Astrocyte (in vitro differentiated cells and primary cell): ENCODE measurements around the gene TMEM272. TPM values are rescaled to one million over a fixed set of nuclear protein-coding genes. Genes with fewer than 3 reads are reported as not detected.

Experiments used
- DNase-seq: peaks from one replicate; pipeline ENCODE4 v3.0.0-alpha.2; 2010; ENCODE audit warnings: low read depth
- FAIRE-seq: peaks from 2 replicates; lab custom pipeline; 2011; peaks lifted over from hg19 to GRCh38; lab: Jason Lieb, UNC
- H2AFZ ChIP-seq: 2 replicates; pipeline ENCODE4 v1.6.0; 2012; ENCODE audit warnings: low read depth, low read length, inconsistent platforms
- H3K27ac ChIP-seq: 2 replicates; pipeline ENCODE4 v1.5.1; 2011; ENCODE audit warnings: low read depth, low read length, inconsistent platforms
- H3K27me3 ChIP-seq: 2 replicates; pipeline ENCODE4 v1.6.0; 2011; ENCODE audit warnings: low read length, inconsistent platforms; ENCODE audit not compliant: insufficient read depth
- H3K36me3 ChIP-seq: 2 replicates; pipeline ENCODE4 v1.5.1; 2011; ENCODE audit warnings: low read length, inconsistent platforms; ENCODE audit not compliant: insufficient read depth
- H3K4me1 ChIP-seq: 2 replicates; pipeline ENCODE4 v1.5.1; 2011; ENCODE audit warnings: low read length, inconsistent platforms; ENCODE audit not compliant: insufficient read depth
- H3K4me2 ChIP-seq: 2 replicates; pipeline ENCODE4 v1.6.0; 2012; ENCODE audit warnings: low read length, inconsistent platforms
- H3K4me3 ChIP-seq: 2 replicates; pipeline ENCODE4 v1.5.1; 2011; ENCODE audit warnings: low read depth, mild to moderate bottlenecking, low read length, inconsistent platforms; ENCODE audit not compliant: insufficient read depth
- H3K79me2 ChIP-seq: 2 replicates; pipeline ENCODE4 v1.6.0; 2012; ENCODE audit warnings: mild to moderate bottlenecking, low read length, inconsistent platforms; ENCODE audit not compliant: insufficient read depth
- H3K9ac ChIP-seq: 2 replicates; pipeline ENCODE4 v1.6.0; 2012; ENCODE audit warnings: mild to moderate bottlenecking, low read length, inconsistent platforms
- H3K9me3 ChIP-seq: 2 replicates; pipeline ENCODE4 v1.5.1; 2012; ENCODE audit warnings: low read depth, mild to moderate bottlenecking, low read length, inconsistent platforms; ENCODE audit not compliant: insufficient read depth
- H4K20me1 ChIP-seq: 2 replicates; pipeline ENCODE4 v1.6.0; 2012; ENCODE audit warnings: low read length, inconsistent platforms; ENCODE audit not compliant: insufficient read depth
- H3K27ac Mint-ChIP-seq: one replicate; pipeline ENCODE4 v1.8.0; 2021; ENCODE audit warnings: mild to moderate bottlenecking, mixed read lengths; ENCODE audit not compliant: unreplicated experiment
- H3K27me3 Mint-ChIP-seq: one replicate; pipeline ENCODE4 v1.8.0; 2021; ENCODE audit warnings: low read depth, mixed read lengths; ENCODE audit not compliant: unreplicated experiment
- H3K36me3 Mint-ChIP-seq: one replicate; pipeline ENCODE4 v1.8.0; 2021; ENCODE audit warnings: low read depth, mixed read lengths; ENCODE audit not compliant: unreplicated experiment
- H3K4me1 Mint-ChIP-seq: one replicate; pipeline ENCODE4 v1.8.0; 2021; ENCODE audit warnings: low read depth, mixed read lengths; ENCODE audit not compliant: unreplicated experiment
- H3K4me3 Mint-ChIP-seq: one replicate; pipeline ENCODE4 v1.8.0; 2021; ENCODE audit warnings: mild to moderate bottlenecking, moderate library complexity, mixed read lengths; ENCODE audit not compliant: unreplicated experiment
- H3K9me3 Mint-ChIP-seq: one replicate; pipeline ENCODE4 v1.8.0; 2021; ENCODE audit warnings: mild to moderate bottlenecking, mixed read lengths; ENCODE audit not compliant: unreplicated experiment
- CTCF ChIP-seq: IDR thresholded peaks from 2 replicates; pipeline ENCODE4 v1.5.1; 2011; ENCODE audit warnings: low read depth, mild to moderate bottlenecking, inconsistent platforms, low read length, moderate library complexity; ENCODE audit not compliant: insufficient read depth
- EZH2 ChIP-seq: IDR thresholded peaks from 2 replicates; pipeline ENCODE4 v1.6.1; 2012; ENCODE audit warnings: mild to moderate bottlenecking, low read length, inconsistent platforms; ENCODE audit not compliant: insufficient read depth
- total RNA-seq: library from RNA; stranded (reverse); gene quantifications from 2 replicates; pipeline ENCODE4 v1.2.1, GENCODE V29; 2021

Gene TMEM272
- total RNA-seq, 1 donor from 2014 or later, result 0.05 TPM

GRCh38 chr13:51769455-51770127 is 75.4 kb downstream of the TMEM272 start:
- Histone ChIP-seq H3K9me3 (no peaks in the 10 kb centered on the region), H3K36me3 (no peaks in the 10 kb centered on the region), H3K27me3 (no peaks in the 10 kb centered on the region), H3K9ac (no peak overlapping the region), H2AFZ (no peak overlapping the region), H3K4me3 (no peak overlapping the region), H3K79me2 (no peaks in the 10 kb centered on the region), H3K27ac (no peak overlapping the region), H3K4me2 (no peak overlapping the region), H3K4me1 (peaks cover 6% of the 10 kb centered on the region), H4K20me1 (no peaks in the 10 kb centered on the region)
- no peaks in the 10 kb centered on the region for H3K9me3 Mint-ChIP-seq
- peaks cover 14% of the 10 kb centered on the region for H3K4me1 Mint-ChIP-seq
- DNase-seq, result no peak
- no peak for FAIRE-seq
- peaks cover 2% of the 10 kb centered on the region for H3K27me3 Mint-ChIP-seq
- H3K36me3 Mint-ChIP-seq, result peaks cover 21% of the 10 kb centered on the region
- no peak for TF ChIP-seq CTCF
- TF ChIP-seq EZH2, result no peak
- H3K4me3 Mint-ChIP-seq, result no peak overlapping the region
- H3K27ac Mint-ChIP-seq, result no peak overlapping the region

GRCh38 chr13:51768976-51769375 is 76.0 kb downstream of the TMEM272 start:
- H3K36me3 ChIP-seq, result no peaks in the 10 kb centered on the region
- Mint-ChIP-seq H3K27me3 (peaks cover 2% of the 10 kb centered on the region), H3K36me3 (peaks cover 21% of the 10 kb centered on the region), H3K4me1 (peaks cover 18% of the 10 kb centered on the region), H3K27ac (no peak overlapping the region), H3K9me3 (no peaks in the 10 kb centered on the region), H3K4me3 (no peak overlapping the region)
- TF ChIP-seq CTCF (no peak), EZH2 (no peak)
- no peak overlapping the region for H3K4me2 ChIP-seq
- H3K9ac ChIP-seq, result no peak overlapping the region
- H3K9me3 ChIP-seq, result no peaks in the 10 kb centered on the region
- DNase-seq (no peak), FAIRE-seq (no peak)
- no peaks in the 10 kb centered on the region for H3K27me3 ChIP-seq
- H3K79me2 ChIP-seq, result no peaks in the 10 kb centered on the region
- no peak overlapping the region for H3K27ac ChIP-seq
- H4K20me1 ChIP-seq, result no peaks in the 10 kb centered on the region
- no peak overlapping the region for H3K4me3 ChIP-seq
- H2AFZ ChIP-seq, result no peak overlapping the region
- peaks cover 12% of the 10 kb centered on the region for H3K4me1 ChIP-seq

GRCh38 chr13:51768378-51768921 is 76.5 kb downstream of the TMEM272 start:
- DNase-seq (no peak), FAIRE-seq (no peak)
- peaks cover 21% of the 10 kb centered on the region for H3K36me3 Mint-ChIP-seq
- Histone ChIP-seq H3K4me3 (no peak overlapping the region), H3K9me3 (no peaks in the 10 kb centered on the region), H3K4me1 (peaks cover 12% of the 10 kb centered on the region), H3K4me2 (no peak overlapping the region), H3K79me2 (no peaks in the 10 kb centered on the region), H3K27ac (no peak overlapping the region), H3K36me3 (no peaks in the 10 kb centered on the region), H3K27me3 (no peaks in the 10 kb centered on the region), H4K20me1 (no peaks in the 10 kb centered on the region), H3K9ac (no peak overlapping the region), H2AFZ (no peak overlapping the region)
- peaks cover 2% of the 10 kb centered on the region for H3K27me3 Mint-ChIP-seq
- H3K4me3 Mint-ChIP-seq, result no peak overlapping the region
- no peaks in the 10 kb centered on the region for H3K9me3 Mint-ChIP-seq
- TF ChIP-seq CTCF, result peak; percentile 8
- TF ChIP-seq EZH2, result no peak
- peaks cover 19% of the 10 kb centered on the region for H3K4me1 Mint-ChIP-seq
- no peak overlapping the region for H3K27ac Mint-ChIP-seq
